ENCODE data around the gene CCNF. TPM values are rescaled to one million over a fixed set of nuclear protein-coding genes. Genes with fewer than 3 reads are reported as not detected.

Gene CCNF
- total RNA-seq, 2 donors from 2014 or later = 0.68 to 1.5 TPM

GRCh38 chr16:2425008-2425518 lies 4.2 kb upstream of the CCNF start:
- Histone ChIP-seq H3K27ac (no peak overlapping the region), H3K4me1 (ENCODE audit: control insufficient read depth in 1 of 2, low read depth in 2 of 2) (peaks cover 2 to 12% of the 10 kb centered on the region in 2 donors), H3K9me3 (no peaks in the 10 kb centered on the region), H3K36me3 (no peaks in the 10 kb centered on the region), H3K27me3 (replicated peaks; ENCODE audit: insufficient read depth) (no peaks in the 10 kb centered on the region), H3K4me3 (no peak overlapping the region)
- no peak for DNase-seq (ENCODE audit: low spot score)
- ATAC-seq (ENCODE audit: insufficient number of reproducible peaks, low FRiP score, low read depth) = no peak
- TF ChIP-seq, protein P1, sequence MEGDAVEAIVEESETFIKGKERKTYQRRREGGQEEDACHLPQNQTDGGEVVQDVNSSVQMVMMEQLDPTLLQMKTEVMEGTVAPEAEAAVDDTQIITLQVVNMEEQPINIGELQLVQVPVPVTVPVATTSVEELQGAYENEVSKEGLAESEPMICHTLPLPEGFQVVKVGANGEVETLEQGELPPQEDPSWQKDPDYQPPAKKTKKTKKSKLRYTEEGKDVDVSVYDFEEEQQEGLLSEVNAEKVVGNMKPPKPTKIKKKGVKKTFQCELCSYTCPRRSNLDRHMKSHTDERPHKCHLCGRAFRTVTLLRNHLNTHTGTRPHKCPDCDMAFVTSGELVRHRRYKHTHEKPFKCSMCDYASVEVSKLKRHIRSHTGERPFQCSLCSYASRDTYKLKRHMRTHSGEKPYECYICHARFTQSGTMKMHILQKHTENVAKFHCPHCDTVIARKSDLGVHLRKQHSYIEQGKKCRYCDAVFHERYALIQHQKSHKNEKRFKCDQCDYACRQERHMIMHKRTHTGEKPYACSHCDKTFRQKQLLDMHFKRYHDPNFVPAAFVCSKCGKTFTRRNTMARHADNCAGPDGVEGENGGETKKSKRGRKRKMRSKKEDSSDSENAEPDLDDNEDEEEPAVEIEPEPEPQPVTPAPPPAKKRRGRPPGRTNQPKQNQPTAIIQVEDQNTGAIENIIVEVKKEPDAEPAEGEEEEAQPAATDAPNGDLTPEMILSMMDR (IDR thresholded peaks at IDR 0.05) = no peak

DNA sequence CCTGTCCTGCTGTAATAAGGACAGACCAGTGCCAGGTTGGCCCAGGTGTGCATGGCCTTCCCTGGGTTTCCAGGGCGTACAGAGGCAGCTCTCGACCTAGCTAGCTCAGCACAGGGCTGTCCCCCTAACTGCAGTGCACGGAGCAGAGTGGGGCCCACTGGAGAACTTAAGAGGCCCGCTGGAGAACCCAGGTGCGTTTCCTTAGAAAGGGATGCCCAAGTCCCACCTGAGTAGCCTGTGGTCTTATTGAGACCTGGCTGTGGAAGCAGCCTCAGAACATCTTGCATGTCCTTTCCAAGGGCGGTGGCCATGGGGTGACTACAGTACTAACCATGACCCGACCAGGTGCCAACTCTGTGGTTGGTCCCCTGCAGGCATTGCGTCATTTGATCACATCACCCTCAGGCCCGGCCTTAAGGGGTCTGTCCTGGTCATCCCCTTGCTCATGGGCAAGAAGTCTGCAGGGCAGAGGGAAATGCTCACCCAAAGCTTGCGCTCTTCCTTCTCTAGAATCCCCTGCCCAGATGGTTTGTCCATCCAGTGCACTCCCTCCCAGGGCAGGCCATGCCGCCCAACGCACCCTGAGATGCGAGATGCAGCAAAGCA lies 3.3 kb upstream of the CCNF start:
- Histone ChIP-seq H3K4me1 (ENCODE audit: control insufficient read depth in 1 of 2, low read depth in 2 of 2) (peaks cover 7 to 16% of the 10 kb centered on the region in 2 donors), H3K36me3 (no peaks in the 10 kb centered on the region), H3K9me3 (no peaks in the 10 kb centered on the region), H3K4me3 (no peak overlapping the region), H3K27me3 (replicated peaks; ENCODE audit: insufficient read depth) (no peaks in the 10 kb centered on the region), H3K27ac (no peak overlapping the region)
- ATAC-seq (ENCODE audit: insufficient number of reproducible peaks, low FRiP score, low read depth) = no peak
- DNase-seq (ENCODE audit: low spot score) = no peak
- TF ChIP-seq, protein P1 (IDR thresholded peaks at IDR 0.05) = no peak

- no peak overlapping the region for H3K27ac ChIP-seq
- H3K4me1 ChIP-seq (ENCODE audit: control insufficient read depth in 1 of 2, low read depth in 2 of 2) = peaks cover 7 to 16% of the 10 kb centered on the region in 2 donors
- no peak overlapping the region for H3K4me3 ChIP-seq
- no peaks in the 10 kb centered on the region for H3K27me3 ChIP-seq (replicated peaks; ENCODE audit: insufficient read depth)
- DNase-seq (ENCODE audit: low spot score) = no peak
- TF ChIP-seq, protein P1 (IDR thresholded peaks at IDR 0.05) = no peak
- no peak for ATAC-seq (ENCODE audit: insufficient number of reproducible peaks, low FRiP score, low read depth)
- no peaks in the 10 kb centered on the region for H3K36me3 ChIP-seq
- no peaks in the 10 kb centered on the region for H3K9me3 ChIP-seq
These were observed 2.3 kb upstream of the CCNF start for GRCh38 chr16:2426941-2427361.

DNA sequence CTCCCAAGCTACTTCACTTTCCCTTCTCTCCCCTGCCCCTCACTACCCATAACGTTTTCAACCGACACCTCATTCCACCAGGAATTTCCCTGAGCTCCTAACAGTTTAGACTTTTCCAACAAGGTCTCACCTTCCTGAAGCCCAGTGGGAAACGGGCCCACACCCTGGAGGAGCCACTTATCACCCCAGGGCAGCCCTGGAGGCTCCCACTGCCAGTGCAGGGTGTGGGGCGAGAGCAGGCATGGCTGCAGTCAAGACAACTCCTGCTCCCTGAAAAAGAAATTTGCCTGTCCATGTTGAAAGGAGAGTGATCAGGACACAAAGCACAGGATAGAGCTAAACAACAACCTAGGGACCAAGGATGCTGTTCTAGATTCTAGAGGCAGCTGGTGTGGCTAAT lies 1.7 kb upstream of the CCNF start:
- Histone ChIP-seq H3K9me3 (no peaks in the 10 kb centered on the region), H3K36me3 (no peaks in the 10 kb centered on the region), H3K27ac (no peak overlapping the region), H3K4me3 (no peak overlapping the region), H3K4me1 (ENCODE audit: control insufficient read depth in 1 of 2, low read depth in 2 of 2) (peaks cover 7 to 16% of the 10 kb centered on the region in 2 donors), H3K27me3 (replicated peaks; ENCODE audit: insufficient read depth) (no peaks in the 10 kb centered on the region)
- DNase-seq (ENCODE audit: low spot score) (no peak), ATAC-seq (ENCODE audit: insufficient number of reproducible peaks, low FRiP score, low read depth) (no peak)
- TF ChIP-seq, protein P1 (IDR thresholded peaks at IDR 0.05) = no peak

DNA sequence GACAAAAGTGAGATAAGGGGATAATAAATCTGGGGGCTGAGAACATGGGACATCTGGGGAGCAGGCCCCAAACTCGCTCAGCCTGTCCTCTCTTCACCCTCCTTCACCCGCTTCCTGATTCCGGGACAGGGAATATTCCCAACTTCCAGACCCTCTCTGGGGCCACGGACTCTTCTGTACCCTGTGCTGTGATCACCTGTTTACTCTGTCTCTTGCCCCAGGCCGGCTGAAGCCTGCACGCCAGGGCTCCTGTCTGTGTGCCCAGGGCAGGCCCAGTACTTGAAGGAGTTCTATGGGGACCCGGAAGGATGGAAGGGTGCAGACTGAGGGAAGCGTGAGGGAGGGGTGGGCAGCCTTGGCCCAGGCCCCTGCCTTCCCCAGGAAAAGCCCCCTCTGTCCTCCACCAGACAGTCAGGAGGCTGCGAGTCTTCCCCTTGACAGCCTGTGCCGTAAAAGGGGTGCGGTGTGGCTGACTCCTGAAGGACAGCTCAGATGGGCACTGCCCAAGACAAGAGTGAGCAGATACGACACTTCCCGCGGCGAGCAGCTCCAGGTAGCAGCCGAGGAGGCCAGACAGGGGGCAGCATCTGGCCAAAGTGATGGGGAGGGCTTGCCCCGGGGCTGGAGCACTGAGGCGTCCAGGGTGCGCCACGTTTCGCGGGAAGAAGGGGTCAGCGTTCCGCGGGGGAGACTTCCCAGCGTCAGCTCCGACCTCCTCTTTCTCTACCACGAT lies 1.0 kb upstream of the CCNF start:
- H3K27me3 ChIP-seq (replicated peaks; ENCODE audit: insufficient read depth) = no peaks in the 10 kb centered on the region
- TF ChIP-seq, protein P1 (IDR thresholded peaks at IDR 0.05) = no peak
- H3K9me3 ChIP-seq = no peaks in the 10 kb centered on the region
- peak overlapping the region; percentile 23 to 65 for H3K27ac ChIP-seq
- H3K4me3 ChIP-seq = peak overlapping the region; percentile 90
- H3K36me3 ChIP-seq = no peaks in the 10 kb centered on the region
- peaks cover 7 to 16% of the 10 kb centered on the region in 2 donors for H3K4me1 ChIP-seq (ENCODE audit: control insufficient read depth in 1 of 2, low read depth in 2 of 2)
- DNase-seq (ENCODE audit: low spot score) (no peak), ATAC-seq (ENCODE audit: insufficient number of reproducible peaks, low FRiP score, low read depth) (no peak)
